Measurements from ENCODE around the gene TALDO1. TPM values are rescaled to one million over a fixed set of nuclear protein-coding genes. Genes with fewer than 3 reads are reported as not detected.

Gene TALDO1
- total and polyA plus RNA-seq, 10 donors, result 108 to 292 (median 208) TPM

GRCh38 chr11:709109-709997, 37.9 kb upstream of the TALDO1 start:
- Histone ChIP-seq H3K27me3 (replicated peaks in 1 of 7) (peaks cover 0 to 82% (median 42%) of the 10 kb centered on the region in 7 donors), H3K9me3 (no peaks in the 10 kb centered on the region), H3K4me1 (peaks cover 14 to 44% (median 29%) of the 10 kb centered on the region in 6 donors), H3K4me3 (no peak overlapping the region), H3K27ac (no peak overlapping the region), H3K36me3 (peaks cover 0 to 8% (median 0%) of the 10 kb centered on the region in 6 donors)
- no peak for TF ChIP-seq POLR2A (IDR thresholded peaks at IDR 0.05)
- TF ChIP-seq CTCF (IDR thresholded peaks at IDR 0.05 in 8 of 11, conservative IDR thresholded peaks at IDR 0.05 in 3 of 11), result no peak
- TF ChIP-seq POLR2AphosphoS5 (IDR thresholded peaks at IDR 0.05), result no peak
- intact Hi-C loops (cut with DNase I; ENCODE audit: low total_unique reads), result no loop called here
- DNase-seq, result no peak
- 75 to 91% (median 82%) methylated on average over 14 to 27 of the region's 27 CpGs for WGBS, 5 donors

- WGBS, 5 donors, result 89 to 99% (median 97%) methylated on average over 6 of the region's 6 CpGs
- Histone ChIP-seq H3K4me3 (no peak overlapping the region), H3K4me1 (peaks cover 0 to 10% (median 5%) of the 10 kb centered on the region in 6 donors), H3K27ac (no peak overlapping the region), H3K36me3 (no peaks in the 10 kb centered on the region), H3K27me3 (replicated peaks in 1 of 7) (peaks cover 0 to 45% (median 12%) of the 10 kb centered on the region in 7 donors), H3K9me3 (peaks cover 0 to 8% (median 2%) of the 10 kb centered on the region in 8 donors)
- intact Hi-C loops (cut with DNase I; ENCODE audit: low total_unique reads), result no loop called here
- no peak for DNase-seq
- no peak for TF ChIP-seq POLR2AphosphoS5 (IDR thresholded peaks at IDR 0.05)
These were observed 32.8 kb upstream of the TALDO1 start for GRCh38 chr11:714436-714835.

DNA sequence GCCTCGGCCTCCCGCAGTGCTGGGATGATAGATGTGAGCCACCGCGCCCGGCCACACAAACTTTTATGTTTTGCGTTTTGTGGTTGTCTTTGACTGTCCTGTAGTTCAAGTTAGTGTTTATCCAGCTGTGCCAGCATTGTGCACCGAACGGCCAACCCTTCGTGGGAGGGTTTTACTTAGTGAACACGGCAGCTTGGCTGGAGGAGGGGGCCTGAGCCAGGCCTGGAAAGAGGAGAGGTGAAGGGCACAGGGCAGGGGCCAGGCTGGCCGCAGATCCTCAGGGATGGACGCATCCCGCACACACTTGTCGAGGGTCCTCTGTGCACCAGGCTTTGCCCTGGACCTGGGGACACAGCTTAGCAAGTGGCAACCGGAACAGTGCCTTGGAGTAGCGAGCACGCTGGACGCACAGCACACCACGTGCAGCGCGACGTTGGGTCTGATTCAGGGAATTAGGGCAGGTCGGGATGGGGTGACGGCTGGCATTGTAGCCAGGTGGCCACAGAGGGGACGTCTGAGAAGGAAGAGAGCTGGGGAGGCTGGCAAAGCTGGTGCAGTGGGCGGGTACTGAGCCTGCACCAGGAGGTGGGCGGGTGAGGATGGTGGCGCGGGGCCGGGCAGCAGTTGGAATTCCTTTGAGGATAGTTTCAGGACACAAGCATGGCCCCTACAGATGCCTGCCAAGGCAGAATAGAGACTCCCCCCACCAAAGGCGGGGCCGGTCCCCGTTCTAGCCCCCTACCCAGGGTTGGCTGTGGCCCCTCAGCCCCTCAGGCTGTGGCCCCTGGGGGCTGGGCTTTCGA, 27.8 kb upstream of the TALDO1 start:
- no peak for DNase-seq

More for the DNA sequence above, 27.8 kb upstream of the TALDO1 start:
- Histone ChIP-seq H3K27me3 (replicated peaks in 1 of 7) (peaks cover 0 to 45% (median 31%) of the 10 kb centered on the region in 7 donors), H3K27ac (no peak overlapping the region), H3K36me3 (no peaks in the 10 kb centered on the region), H3K9me3 (peaks cover 0 to 8% (median 2%) of the 10 kb centered on the region in 8 donors), H3K4me3 (no peak overlapping the region), H3K4me1 (peaks cover 15 to 36% (median 30%) of the 10 kb centered on the region in 6 donors)
- intact Hi-C loops (cut with DNase I; ENCODE audit: low total_unique reads), result loop anchor here (5.0 to 10.0 kb wide), 2 partner anchors 57 to 165 kb away; no protein-coding TSS in a partner anchor
- 79 to 85% (median 84%) methylated on average over 27 to 34 of the region's 34 CpGs for WGBS, 5 donors
- TF ChIP-seq POLR2A (IDR thresholded peaks at IDR 0.05) (no peak), POLR2AphosphoS5 (IDR thresholded peaks at IDR 0.05) (no peak), CTCF (IDR thresholded peaks at IDR 0.05 in 8 of 11, conservative IDR thresholded peaks at IDR 0.05 in 3 of 11) (no peak)

Measured in spleen (tissue), 11 donors.